SH-SY5Y (cell line): Measurements from ENCODE around the gene PAPSS2.

Source experiments
- GATA2 ChIP-seq: IDR thresholded peaks from 2 replicates; pipeline ENCODE4 v1.6.1; 2011; ENCODE audit warnings: mild to moderate bottlenecking, low read depth, low read length
- GATA3 ChIP-seq: IDR thresholded peaks from 2 replicates; pipeline ENCODE4 v1.6.1; 2011; ENCODE audit warnings: low read depth, mild to moderate bottlenecking, low read length, moderate library complexity

DNA sequence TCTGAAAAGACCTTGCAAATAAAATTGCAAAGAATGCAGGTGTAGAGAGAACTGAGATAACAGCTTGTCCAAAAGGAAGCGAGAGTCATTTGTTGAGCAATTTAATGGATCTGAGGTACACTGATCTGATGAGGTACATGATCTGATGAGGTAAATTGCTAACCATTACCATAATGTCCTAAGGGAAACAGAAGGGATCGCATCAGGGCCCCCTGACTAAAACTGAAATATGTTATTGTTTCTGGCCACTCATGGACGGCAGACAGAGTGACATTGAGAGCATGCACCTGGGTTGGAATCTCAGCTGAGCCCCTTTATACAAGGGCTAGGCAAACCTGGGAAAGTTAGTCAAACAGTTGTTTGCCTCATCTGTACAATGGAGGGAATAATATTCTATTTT, 15.8 kb upstream of the PAPSS2 start:
- TF ChIP-seq GATA3, result no peak
- no peak for TF ChIP-seq GATA2
